ENCODE results near the gene CALR3.

DNA sequence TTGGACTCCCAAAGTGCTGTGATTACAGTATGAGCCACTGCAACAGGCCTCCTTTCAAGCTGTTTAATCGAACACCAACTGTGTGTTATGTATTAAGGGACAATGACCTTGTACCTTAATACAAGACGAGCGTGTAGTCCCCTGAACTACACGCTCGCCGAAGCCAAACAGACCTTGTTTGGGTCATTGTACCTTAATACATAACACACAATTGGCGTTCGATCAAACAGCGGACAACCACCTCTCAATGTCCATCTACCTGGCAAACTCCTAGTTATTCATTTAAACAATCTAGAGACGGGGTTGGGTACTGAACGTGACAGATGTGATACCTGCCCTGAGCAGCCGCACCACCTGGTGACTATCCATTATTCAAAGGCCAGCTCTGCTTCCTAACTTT is 45.0 kb upstream of the CALR3 start:
- TF ChIP-seq TCF12 (IDR thresholded peaks at IDR 0.05; ENCODE audit: low read depth): no peak
- TF ChIP-seq, protein P1, sequence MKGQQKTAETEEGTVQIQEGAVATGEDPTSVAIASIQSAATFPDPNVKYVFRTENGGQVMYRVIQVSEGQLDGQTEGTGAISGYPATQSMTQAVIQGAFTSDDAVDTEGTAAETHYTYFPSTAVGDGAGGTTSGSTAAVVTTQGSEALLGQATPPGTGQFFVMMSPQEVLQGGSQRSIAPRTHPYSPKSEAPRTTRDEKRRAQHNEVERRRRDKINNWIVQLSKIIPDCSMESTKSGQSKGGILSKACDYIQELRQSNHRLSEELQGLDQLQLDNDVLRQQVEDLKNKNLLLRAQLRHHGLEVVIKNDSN (IDR thresholded peaks at IDR 0.05): no peak
- TF ChIP-seq EP300 (IDR thresholded peaks at IDR 0.05; ENCODE audit: borderline replicate concordance): no peak
- TF ChIP-seq, protein P2, sequence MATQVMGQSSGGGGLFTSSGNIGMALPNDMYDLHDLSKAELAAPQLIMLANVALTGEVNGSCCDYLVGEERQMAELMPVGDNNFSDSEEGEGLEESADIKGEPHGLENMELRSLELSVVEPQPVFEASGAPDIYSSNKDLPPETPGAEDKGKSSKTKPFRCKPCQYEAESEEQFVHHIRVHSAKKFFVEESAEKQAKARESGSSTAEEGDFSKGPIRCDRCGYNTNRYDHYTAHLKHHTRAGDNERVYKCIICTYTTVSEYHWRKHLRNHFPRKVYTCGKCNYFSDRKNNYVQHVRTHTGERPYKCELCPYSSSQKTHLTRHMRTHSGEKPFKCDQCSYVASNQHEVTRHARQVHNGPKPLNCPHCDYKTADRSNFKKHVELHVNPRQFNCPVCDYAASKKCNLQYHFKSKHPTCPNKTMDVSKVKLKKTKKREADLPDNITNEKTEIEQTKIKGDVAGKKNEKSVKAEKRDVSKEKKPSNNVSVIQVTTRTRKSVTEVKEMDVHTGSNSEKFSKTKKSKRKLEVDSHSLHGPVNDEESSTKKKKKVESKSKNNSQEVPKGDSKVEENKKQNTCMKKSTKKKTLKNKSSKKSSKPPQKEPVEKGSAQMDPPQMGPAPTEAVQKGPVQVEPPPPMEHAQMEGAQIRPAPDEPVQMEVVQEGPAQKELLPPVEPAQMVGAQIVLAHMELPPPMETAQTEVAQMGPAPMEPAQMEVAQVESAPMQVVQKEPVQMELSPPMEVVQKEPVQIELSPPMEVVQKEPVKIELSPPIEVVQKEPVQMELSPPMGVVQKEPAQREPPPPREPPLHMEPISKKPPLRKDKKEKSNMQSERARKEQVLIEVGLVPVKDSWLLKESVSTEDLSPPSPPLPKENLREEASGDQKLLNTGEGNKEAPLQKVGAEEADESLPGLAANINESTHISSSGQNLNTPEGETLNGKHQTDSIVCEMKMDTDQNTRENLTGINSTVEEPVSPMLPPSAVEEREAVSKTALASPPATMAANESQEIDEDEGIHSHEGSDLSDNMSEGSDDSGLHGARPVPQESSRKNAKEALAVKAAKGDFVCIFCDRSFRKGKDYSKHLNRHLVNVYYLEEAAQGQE (IDR thresholded peaks at IDR 0.05; ENCODE audit: low read depth): no peak
- TF ChIP-seq, protein P3, sequence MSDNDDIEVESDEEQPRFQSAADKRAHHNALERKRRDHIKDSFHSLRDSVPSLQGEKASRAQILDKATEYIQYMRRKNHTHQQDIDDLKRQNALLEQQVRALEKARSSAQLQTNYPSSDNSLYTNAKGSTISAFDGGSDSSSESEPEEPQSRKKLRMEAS (IDR thresholded peaks at IDR 0.05): no peak
- no peak for TF ChIP-seq FOXM1 (IDR thresholded peaks at IDR 0.05; ENCODE audit: borderline replicate concordance, low read depth)
- no peak for TF ChIP-seq EGR1 (IDR thresholded peaks at IDR 0.05)
- TF ChIP-seq RAD21 (IDR thresholded peaks at IDR 0.05; ENCODE audit: low read depth): no peak
- TF ChIP-seq YY1 (IDR thresholded peaks at IDR 0.05; ENCODE audit: low read depth): no peak
